Activated CD4-positive, alpha-beta memory T cell treated with anti-CD3 and anti-CD28 coated beads for 36 hours (primary cell): ENCODE results near the gene AP2A1. TPM values are rescaled to one million over a fixed set of nuclear protein-coding genes. Genes with fewer than 3 reads are reported as not detected.
"Not testable (repeated sequence)": the region's sequence is repeated elsewhere in the genome, so short reads cannot be mapped to it uniquely, and the experiment has no call there.

Experiments used
- CTCF ChIA-PET: fragments of 350-600 bp; sonication (Branson Sonifier 250); formaldehyde crosslinking; loops from one replicate; lab custom pipeline; 2021; ENCODE audit warnings: antibody characterized with exemption, inconsistent platforms; lab: Charles Lee
- POLR2A ChIA-PET: fragments of 350-600 bp; sonication (Branson Sonifier 250); formaldehyde crosslinking; loops from one replicate; lab custom pipeline; 2021; ENCODE audit warnings: antibody characterized with exemption; lab: Charles Lee
- DNase-seq: peaks from one replicate; pipeline ENCODE4 v3.0.0-alpha.2; 2020
- H3K27ac Mint-ChIP-seq: one replicate; pipeline ENCODE4 v1.8.0; 2021; ENCODE audit warnings: mixed read lengths
- H3K27me3 Mint-ChIP-seq: one replicate; pipeline ENCODE4 v1.8.0; 2021; ENCODE audit warnings: mixed read lengths
- H3K36me3 Mint-ChIP-seq: one replicate; pipeline ENCODE4 v1.8.0; 2021; ENCODE audit warnings: mixed read lengths
- H3K4me1 Mint-ChIP-seq: one replicate; pipeline ENCODE4 v1.8.0; 2021; ENCODE audit warnings: low read depth, mixed read lengths
- H3K4me3 Mint-ChIP-seq: one replicate; pipeline ENCODE4 v1.8.0; 2021; ENCODE audit warnings: mild to moderate bottlenecking, mixed read lengths
- H3K9me3 Mint-ChIP-seq: one replicate; pipeline ENCODE4 v1.8.0; 2021; ENCODE audit warnings: mixed read lengths
- intact Hi-C: fragments of 100-400 bp; cut with micrococcal nuclease; formaldehyde crosslinking; loops from one replicate; pipeline ENCODE4 v1.15.1; 2023
- total RNA-seq, 2 experiments: library from RNA; stranded (reverse); gene quantifications; one replicate each; pipeline ENCODE4 v1.2.3, GENCODE V29; 2021

The AP2A1 gene
- 10 to 100 TPM; 86.0 to 88.4 TPM for total RNA-seq

GRCh38 chr19:49766930-49767299 lies at the start of gene AP2A1:
AP2A1 (plus strand) TSS chr19:49767001; CDS start chr19:49767134, 133 bp downstream.
- no peak for DNase-seq
- Mint-ChIP-seq H3K4me1 (peaks cover 33% of the 10 kb centered on the region), H3K9me3 (no peaks in the 10 kb centered on the region), H3K36me3 (peaks cover 5% of the 10 kb centered on the region), H3K27ac (peak within 1 kb of the TSS; percentile 95), H3K4me3 (peak within 1 kb of the TSS; percentile 96), H3K27me3 (no peaks in the 10 kb centered on the region)
- POLR2A ChIA-PET: interaction anchor here (1.1 to 1.6 kb wide), 3 partner anchors 10 to 126 kb away, joined by 3 to 5 read pairs (median 4); partner anchors contain the start of genes FUZ and RRAS
- CTCF ChIA-PET: interaction anchor here (0.5 to 1.9 kb wide), 4 partner anchors 49 to 867 kb away, joined by 3 to 7 read pairs (median 3); partner anchors contain the start of gene NUCB1
- intact Hi-C loops: loop anchor here (1.0 to 5.0 kb wide), 8 partner anchors 46 to 258 kb away; partner anchors contain the start of genes AKT1S1, ATF5, FUZ and MED25

DNA sequence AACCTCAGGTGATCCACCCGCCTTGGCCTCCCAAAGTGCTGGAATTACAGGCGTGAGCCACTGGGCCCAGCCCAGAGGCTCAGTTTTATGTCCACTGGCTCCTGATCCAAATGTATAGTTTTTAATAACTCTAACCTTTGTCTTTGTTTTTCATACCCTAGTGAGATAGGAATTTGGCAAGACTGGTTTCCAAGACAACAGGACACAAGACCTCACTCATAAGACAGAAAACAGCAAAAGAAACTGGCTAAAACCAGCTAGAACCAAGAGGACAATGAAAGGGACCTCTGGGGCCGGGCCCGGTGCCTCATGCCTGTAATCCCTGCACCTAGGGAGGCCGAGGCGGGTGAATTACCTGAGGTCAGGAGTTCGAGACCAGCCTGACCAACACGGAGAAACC lies 48.3 kb upstream of the AP2A1 start:
- ChIA-PET CTCF (interaction anchor here (0.6 to 2.2 kb wide), 8 partner anchors 14 to 265 kb away, joined by 3 to 8 read pairs (median 4); partner anchors contain the start of gene AP2A1), POLR2A (no interaction called here)
- Mint-ChIP-seq H3K9me3 (no peaks in the 10 kb centered on the region), H3K27me3 (no peaks in the 10 kb centered on the region), H3K4me1 (peaks cover 9% of the 10 kb centered on the region), H3K4me3 (no peak overlapping the region), H3K27ac (no peak overlapping the region), H3K36me3 (no peaks in the 10 kb centered on the region)
- intact Hi-C loops: no loop called here
- DNase-seq: no peak

GRCh38 chr19:49718991-49719390 lies 47.8 kb upstream of the AP2A1 start:
- Mint-ChIP-seq H3K36me3 (no peaks in the 10 kb centered on the region), H3K4me1 (peaks cover 9% of the 10 kb centered on the region), H3K4me3 (no peak overlapping the region), H3K9me3 (no peaks in the 10 kb centered on the region), H3K27me3 (no peaks in the 10 kb centered on the region), H3K27ac (no peak overlapping the region)
- ChIA-PET POLR2A (no interaction called here), CTCF (interaction anchor here (0.6 kb wide), 1 partner anchor 138 kb away, joined by 3 read pairs; no protein-coding TSS in a partner anchor)
- intact Hi-C loops: no loop called here
- DNase-seq: no peak

- H3K27me3 Mint-ChIP-seq, H3K4me1 Mint-ChIP-seq, intact Hi-C loops, H3K27ac Mint-ChIP-seq, H3K9me3 Mint-ChIP-seq, H3K4me3 Mint-ChIP-seq, H3K36me3 Mint-ChIP-seq, DNase-seq, POLR2A ChIA-PET: not testable (repeated sequence)
- CTCF ChIA-PET: interaction anchor here (0.6 kb wide), 1 partner anchor 137 kb away, joined by 3 read pairs; no protein-coding TSS in a partner anchor
Observed at GRCh38 chr19:49719420-49719819, 47.4 kb upstream of the AP2A1 start.

GRCh38 chr19:49727217-49728030 lies 39.4 kb upstream of the AP2A1 start:
- H3K4me1 Mint-ChIP-seq: no peaks in the 10 kb centered on the region
- H3K27me3 Mint-ChIP-seq: peaks cover 1% of the 10 kb centered on the region
- intact Hi-C loops: no loop called here
- no peaks in the 10 kb centered on the region for H3K36me3 Mint-ChIP-seq
- no peak overlapping the region for H3K4me3 Mint-ChIP-seq
- no peak overlapping the region for H3K27ac Mint-ChIP-seq
- H3K9me3 Mint-ChIP-seq: no peaks in the 10 kb centered on the region
- CTCF ChIA-PET: interaction anchor here (1.2 kb wide), 1 partner anchor 10 kb away, joined by 4 read pairs; no protein-coding TSS in a partner anchor
- DNase-seq: no peak
- POLR2A ChIA-PET: no interaction called here

DNA sequence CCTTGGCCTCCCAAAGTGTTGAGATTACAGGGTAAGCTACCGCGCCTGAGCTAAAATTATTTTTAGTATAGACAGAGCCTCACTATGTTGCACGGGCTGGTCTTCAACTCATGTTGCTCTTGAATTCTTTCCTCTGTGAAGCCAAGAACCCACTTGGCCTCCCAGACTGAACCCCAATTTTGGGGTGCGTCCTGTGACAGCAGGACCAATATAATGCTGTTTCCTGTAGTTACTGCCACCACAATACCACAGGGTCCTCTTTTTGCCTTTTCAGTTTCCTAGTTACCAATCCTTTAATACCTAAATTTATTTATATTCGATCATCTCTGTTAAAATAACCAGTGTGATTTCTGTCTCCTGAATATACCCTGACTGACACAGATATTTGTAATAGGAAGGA lies 36.6 kb upstream of the AP2A1 start:
- intact Hi-C loops: no loop called here
- Mint-ChIP-seq H3K9me3 (no peaks in the 10 kb centered on the region), H3K4me1 (no peaks in the 10 kb centered on the region), H3K27ac (no peak overlapping the region), H3K4me3 (no peak overlapping the region), H3K27me3 (peaks cover 1% of the 10 kb centered on the region), H3K36me3 (no peaks in the 10 kb centered on the region)
- no peak for DNase-seq
- ChIA-PET POLR2A (interaction anchor here (1.3 kb wide), 1 partner anchor 12 kb away, joined by 3 read pairs; no protein-coding TSS in a partner anchor), CTCF (interaction anchor here (1.9 kb wide), 1 partner anchor 14 kb away, joined by 7 read pairs; no protein-coding TSS in a partner anchor)

DNA sequence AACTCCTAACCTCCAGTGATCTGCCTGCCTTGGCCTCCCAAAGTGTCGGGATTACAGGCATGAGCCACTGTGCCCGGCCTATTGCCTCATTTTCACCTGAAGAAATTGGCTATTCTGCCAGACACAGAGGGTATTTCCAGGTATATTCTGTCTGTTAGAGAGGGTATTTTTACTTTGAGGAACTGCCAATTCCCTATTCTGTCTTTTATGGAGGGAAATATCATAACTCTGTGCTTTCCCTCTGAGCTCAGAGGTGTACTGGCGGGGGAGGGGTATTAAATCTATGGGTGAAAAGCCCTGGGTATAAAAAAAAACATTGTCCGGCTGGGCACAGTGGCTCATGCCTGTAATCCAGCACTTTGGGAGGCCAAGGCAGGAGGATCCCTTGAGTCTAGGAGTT lies 28.5 kb upstream of the AP2A1 start:
- Mint-ChIP-seq H3K36me3 (no peaks in the 10 kb centered on the region), H3K4me3 (no peak overlapping the region), H3K9me3 (no peaks in the 10 kb centered on the region), H3K27ac (no peak overlapping the region), H3K4me1 (no peaks in the 10 kb centered on the region), H3K27me3 (no peaks in the 10 kb centered on the region)
- POLR2A ChIA-PET: no interaction called here
- no peak for DNase-seq
- intact Hi-C loops: no loop called here
- CTCF ChIA-PET: no interaction called here

DNA sequence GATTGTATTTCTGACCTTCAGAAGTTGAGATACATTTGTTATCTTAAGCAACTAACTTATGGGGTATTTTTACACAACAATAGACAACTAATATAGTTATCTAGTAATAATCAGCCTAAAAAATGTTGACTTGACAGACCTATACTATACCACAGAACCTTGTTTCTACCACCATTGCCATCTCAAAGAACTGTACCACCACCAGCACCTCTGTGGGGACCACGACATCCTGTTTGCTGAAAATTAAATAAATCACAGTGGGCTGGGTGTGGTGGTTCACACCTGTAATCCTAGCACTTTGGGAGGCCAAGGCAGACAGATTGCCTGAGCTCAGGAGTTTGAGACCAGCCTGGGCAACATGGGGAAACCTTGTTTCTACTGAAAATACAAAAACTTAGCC lies 27.7 kb upstream of the AP2A1 start:
- CTCF ChIA-PET: no interaction called here
- no peaks in the 10 kb centered on the region for H3K27me3 Mint-ChIP-seq
- H3K9me3 Mint-ChIP-seq: no peaks in the 10 kb centered on the region
- no peak for DNase-seq
- POLR2A ChIA-PET: no interaction called here
- no peaks in the 10 kb centered on the region for H3K36me3 Mint-ChIP-seq
- H3K4me1 Mint-ChIP-seq: no peaks in the 10 kb centered on the region
- no peak overlapping the region for H3K27ac Mint-ChIP-seq
- no peak overlapping the region for H3K4me3 Mint-ChIP-seq
- intact Hi-C loops: no loop called here

DNA sequence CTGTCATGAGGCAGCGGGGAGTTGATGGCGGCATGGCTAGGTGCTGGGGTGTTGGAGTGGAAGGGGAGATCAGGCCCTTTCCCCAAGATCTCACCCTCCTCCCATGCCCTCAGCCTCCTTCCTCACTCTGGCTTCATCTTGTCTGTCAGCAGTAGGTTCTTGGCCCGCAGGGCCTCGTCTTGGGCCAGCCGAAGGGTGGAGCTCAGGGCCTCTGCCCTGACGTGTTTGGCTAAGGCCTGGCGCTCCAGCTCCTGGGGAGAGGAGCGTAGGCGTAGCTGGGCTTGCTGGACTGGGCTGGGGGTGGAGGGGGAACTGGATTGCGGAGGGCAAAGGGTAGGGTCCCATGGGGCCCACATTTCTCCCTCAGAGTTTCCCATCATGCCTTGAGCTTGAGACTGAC lies 26.9 kb upstream of the AP2A1 start:
- Mint-ChIP-seq H3K9me3 (no peaks in the 10 kb centered on the region), H3K27me3 (no peaks in the 10 kb centered on the region), H3K4me1 (no peaks in the 10 kb centered on the region), H3K27ac (no peak overlapping the region), H3K36me3 (no peaks in the 10 kb centered on the region), H3K4me3 (no peak overlapping the region)
- no peak for DNase-seq
- POLR2A ChIA-PET: no interaction called here
- CTCF ChIA-PET: no interaction called here
- intact Hi-C loops: no loop called here

- H3K9me3 Mint-ChIP-seq: no peaks in the 10 kb centered on the region
- H3K36me3 Mint-ChIP-seq: no peaks in the 10 kb centered on the region
- intact Hi-C loops: no loop called here
- H3K4me3 Mint-ChIP-seq: no peak overlapping the region
- ChIA-PET CTCF (no interaction called here), POLR2A (no interaction called here)
- no peaks in the 10 kb centered on the region for H3K27me3 Mint-ChIP-seq
- no peaks in the 10 kb centered on the region for H3K4me1 Mint-ChIP-seq
- DNase-seq: no peak
- H3K27ac Mint-ChIP-seq: no peak overlapping the region
Observed at GRCh38 chr19:49741210-49741844, 25.5 kb upstream of the AP2A1 start.

GRCh38 chr19:49744946-49745381 lies 21.8 kb upstream of the AP2A1 start:
- H3K27ac Mint-ChIP-seq: no peak overlapping the region
- ChIA-PET POLR2A (no interaction called here), CTCF (no interaction called here)
- no peaks in the 10 kb centered on the region for H3K9me3 Mint-ChIP-seq
- no peak for DNase-seq
- intact Hi-C loops: no loop called here
- no peaks in the 10 kb centered on the region for H3K27me3 Mint-ChIP-seq
- H3K4me3 Mint-ChIP-seq: no peak overlapping the region
- H3K36me3 Mint-ChIP-seq: no peaks in the 10 kb centered on the region
- H3K4me1 Mint-ChIP-seq: no peaks in the 10 kb centered on the region
